Activated T-cell treated with anti-CD3 and anti-CD28 coated beads, Interleukin-2, amount 50 U/mL, for 24 hours (primary cell): Measurements from ENCODE around the gene MGST2.
"Not testable (repeated sequence)": the region's sequence is repeated elsewhere in the genome, so short reads cannot be mapped to it uniquely, and the experiment has no call there.

Source experiments
- DNase-seq: peaks from one replicate; pipeline ENCODE4 v3.0.0-alpha.2; 2020
- H3K27ac Mint-ChIP-seq: 2 replicates; pipeline ENCODE4 v1.8.0; 2020; ENCODE audit warnings: mild to moderate bottlenecking, mixed read lengths
- H3K27me3 Mint-ChIP-seq: 2 replicates; pipeline ENCODE4 v1.8.0; 2020; ENCODE audit warnings: mixed read lengths
- H3K36me3 Mint-ChIP-seq: 2 replicates; pipeline ENCODE4 v1.8.0; 2020; ENCODE audit warnings: low read depth, mixed read lengths
- H3K4me1 Mint-ChIP-seq: 2 replicates; pipeline ENCODE4 v1.8.0; 2020; ENCODE audit warnings: low read depth, mixed read lengths
- H3K4me3 Mint-ChIP-seq: 2 replicates; pipeline ENCODE4 v1.8.0; 2020; ENCODE audit warnings: mild to moderate bottlenecking, moderate library complexity, mixed read lengths
- H3K9me3 Mint-ChIP-seq: 2 replicates; pipeline ENCODE4 v1.8.0; 2020; ENCODE audit warnings: mixed read lengths

MGST2 gene

DNA sequence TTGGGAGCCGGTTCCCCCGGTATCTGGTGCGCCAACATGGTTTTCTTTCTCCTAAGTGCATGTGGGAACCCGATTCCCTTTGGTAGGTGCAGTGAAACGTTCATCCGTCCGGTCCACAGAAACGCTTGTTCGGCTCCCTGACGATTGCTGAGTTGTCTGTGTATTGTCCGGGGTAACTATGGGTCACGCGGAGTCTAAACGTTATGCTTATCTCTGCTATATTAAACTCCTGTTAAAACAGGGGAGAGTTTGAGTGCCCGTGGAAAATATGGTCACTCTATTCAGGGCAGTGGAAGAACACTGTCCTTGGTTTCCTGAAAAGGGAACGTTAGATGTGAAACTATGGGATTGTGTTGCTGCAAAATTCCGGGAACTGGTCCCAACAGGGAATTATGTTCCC is 32.4 kb upstream of the MGST2 start:
- Mint-ChIP-seq H3K9me3 (peaks cover 5% of the 10 kb centered on the region), H3K4me3 (no peak overlapping the region), H3K4me1 (no peaks in the 10 kb centered on the region), H3K27me3 (peaks cover 25% of the 10 kb centered on the region), H3K27ac (no peak overlapping the region), H3K36me3 (no peaks in the 10 kb centered on the region)
- no peak for DNase-seq

DNA sequence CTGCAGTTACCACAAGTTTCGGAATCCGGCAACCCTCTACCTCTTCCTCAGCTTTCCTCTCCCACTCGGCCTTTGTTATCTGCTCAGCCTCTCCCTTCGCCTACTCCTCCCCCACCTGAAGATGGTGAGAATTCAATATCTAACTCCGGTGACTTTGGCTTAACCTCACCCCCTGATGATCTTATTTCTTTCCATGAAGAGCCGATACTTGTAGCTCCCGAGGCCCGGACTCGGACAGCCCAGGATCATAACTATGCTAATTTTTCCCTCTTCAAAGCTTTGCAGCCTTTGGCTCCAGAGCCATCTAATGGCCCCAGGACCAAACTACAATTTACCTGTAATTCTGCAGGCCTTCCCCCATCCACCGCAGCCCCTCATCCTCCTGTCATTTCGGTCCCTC is 32.0 kb upstream of the MGST2 start:
- peaks cover 25% of the 10 kb centered on the region for H3K27me3 Mint-ChIP-seq
- H3K36me3 Mint-ChIP-seq: no peaks in the 10 kb centered on the region
- no peak overlapping the region for H3K27ac Mint-ChIP-seq
- H3K4me1 Mint-ChIP-seq: no peaks in the 10 kb centered on the region
- H3K9me3 Mint-ChIP-seq: peaks cover 8% of the 10 kb centered on the region
- DNase-seq: no peak
- no peak overlapping the region for H3K4me3 Mint-ChIP-seq

DNA sequence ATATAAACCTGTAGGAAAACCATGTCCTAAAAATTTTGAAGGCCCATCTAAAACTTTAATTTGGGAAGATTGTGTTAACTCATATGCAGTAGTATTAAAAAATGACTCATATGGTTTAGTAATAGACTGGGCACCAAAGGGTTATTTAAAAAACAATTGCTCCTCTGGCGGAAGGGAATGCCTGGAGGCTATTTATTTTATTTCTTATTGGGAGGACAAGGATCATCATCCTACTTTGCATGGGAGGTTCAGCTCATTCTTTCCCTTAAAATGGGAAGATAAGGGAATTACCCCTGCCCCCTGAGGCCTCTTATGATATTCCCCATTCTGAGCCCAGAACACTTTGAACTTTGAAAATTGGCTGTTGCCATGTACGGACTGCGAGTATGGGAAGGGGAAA is 29.7 kb upstream of the MGST2 start:
- peaks cover 15% of the 10 kb centered on the region for H3K9me3 Mint-ChIP-seq
- DNase-seq: no peak
- H3K27me3 Mint-ChIP-seq: peaks cover 21% of the 10 kb centered on the region
- no peak overlapping the region for H3K4me3 Mint-ChIP-seq
- no peak overlapping the region for H3K27ac Mint-ChIP-seq
- no peaks in the 10 kb centered on the region for H3K4me1 Mint-ChIP-seq
- no peaks in the 10 kb centered on the region for H3K36me3 Mint-ChIP-seq

DNA sequence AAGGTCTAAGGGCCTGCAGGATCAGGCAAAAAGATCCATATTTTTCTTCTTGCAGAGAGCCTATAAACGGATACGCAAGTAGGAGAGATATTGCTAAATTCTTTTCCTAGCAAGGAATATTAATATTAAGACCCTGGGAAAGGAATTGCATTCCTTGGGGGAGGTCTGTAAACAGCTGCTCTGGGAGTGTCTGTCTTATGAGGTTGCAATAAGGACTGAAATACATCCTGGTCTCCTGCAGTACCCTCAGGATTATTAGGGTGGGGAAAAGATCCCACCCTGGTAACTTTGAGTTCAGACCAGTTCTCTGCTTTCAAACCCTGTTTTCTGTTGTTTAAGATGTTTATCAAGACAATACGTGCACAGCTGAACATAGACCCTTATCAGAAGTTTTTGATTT is 27.3 kb upstream of the MGST2 start:
- not testable (repeated sequence) for H3K4me3 Mint-ChIP-seq, H3K27ac Mint-ChIP-seq, H3K4me1 Mint-ChIP-seq, H3K36me3 Mint-ChIP-seq, DNase-seq
- Mint-ChIP-seq H3K27me3 (peaks cover 19% of the 10 kb centered on the region), H3K9me3 (peaks cover 15% of the 10 kb centered on the region)

DNA sequence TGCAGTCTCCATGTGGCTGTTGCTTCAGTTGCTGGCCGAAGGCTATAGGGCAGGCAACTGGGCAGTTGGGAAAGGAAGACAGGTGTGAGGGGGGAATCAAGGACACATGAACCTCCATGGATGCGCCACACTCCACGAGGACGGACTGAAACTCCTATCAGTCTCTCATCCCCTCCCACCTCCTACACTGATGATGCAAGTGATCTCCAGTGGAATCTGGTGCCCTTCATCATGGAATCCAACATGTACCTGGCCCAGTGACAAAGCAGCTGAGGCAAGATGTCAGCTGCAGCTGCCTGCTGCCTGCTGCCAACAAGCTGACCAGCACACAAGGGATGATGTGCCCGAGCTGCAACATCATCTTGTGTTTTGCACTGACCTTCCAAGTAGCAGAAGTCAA is 26.0 kb upstream of the MGST2 start:
- no peak for DNase-seq
- Mint-ChIP-seq H3K27ac (no peak overlapping the region), H3K9me3 (peaks cover 15% of the 10 kb centered on the region), H3K27me3 (peaks cover 8% of the 10 kb centered on the region), H3K4me3 (no peak overlapping the region), H3K4me1 (no peaks in the 10 kb centered on the region), H3K36me3 (no peaks in the 10 kb centered on the region)

DNA sequence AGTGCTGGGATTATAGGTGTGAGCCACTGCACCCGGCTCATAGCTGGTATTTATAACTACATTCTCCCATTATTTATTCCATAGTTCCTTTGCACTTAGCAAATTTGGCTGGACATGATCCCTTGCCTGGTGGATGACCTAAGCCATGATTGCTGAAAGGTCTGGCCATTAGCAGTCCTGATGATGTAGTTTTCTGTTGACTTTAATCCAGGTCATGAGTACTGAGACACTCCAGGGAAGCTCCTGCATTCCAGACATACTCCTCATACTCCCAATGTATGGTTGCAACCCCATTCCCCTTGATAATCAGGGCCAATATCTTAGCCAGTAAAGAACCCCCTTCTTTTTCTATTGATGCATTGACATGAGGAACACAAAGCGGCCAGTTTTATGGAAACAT is 24.4 kb upstream of the MGST2 start:
- H3K27ac Mint-ChIP-seq: no peak overlapping the region
- H3K36me3 Mint-ChIP-seq: no peaks in the 10 kb centered on the region
- no peaks in the 10 kb centered on the region for H3K4me1 Mint-ChIP-seq
- no peaks in the 10 kb centered on the region for H3K27me3 Mint-ChIP-seq
- DNase-seq: no peak
- peaks cover 15% of the 10 kb centered on the region for H3K9me3 Mint-ChIP-seq
- H3K4me3 Mint-ChIP-seq: no peak overlapping the region

DNA sequence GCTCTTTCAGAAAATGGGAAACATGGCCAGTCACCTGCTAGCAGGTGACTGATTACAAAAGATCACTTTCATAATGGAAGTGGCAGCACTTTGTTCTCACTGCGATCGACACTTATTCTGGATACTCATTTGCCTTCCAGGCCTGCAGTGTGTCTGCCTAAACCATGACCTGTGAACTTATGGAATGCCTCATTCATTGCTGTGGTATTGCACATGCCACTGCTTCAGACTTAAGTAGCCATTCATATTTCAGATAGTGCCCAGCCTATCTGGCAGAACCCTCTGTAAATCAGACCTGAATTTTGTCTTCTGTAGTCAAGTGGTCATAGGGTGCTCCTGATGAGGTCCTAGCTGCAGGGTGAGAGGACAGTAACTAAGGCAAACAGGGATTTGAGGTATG is 23.3 kb upstream of the MGST2 start:
- Mint-ChIP-seq H3K27me3 (no peaks in the 10 kb centered on the region), H3K4me1 (no peaks in the 10 kb centered on the region), H3K27ac (no peak overlapping the region), H3K4me3 (no peak overlapping the region), H3K9me3 (peaks cover 14% of the 10 kb centered on the region), H3K36me3 (no peaks in the 10 kb centered on the region)
- DNase-seq: no peak

DNA sequence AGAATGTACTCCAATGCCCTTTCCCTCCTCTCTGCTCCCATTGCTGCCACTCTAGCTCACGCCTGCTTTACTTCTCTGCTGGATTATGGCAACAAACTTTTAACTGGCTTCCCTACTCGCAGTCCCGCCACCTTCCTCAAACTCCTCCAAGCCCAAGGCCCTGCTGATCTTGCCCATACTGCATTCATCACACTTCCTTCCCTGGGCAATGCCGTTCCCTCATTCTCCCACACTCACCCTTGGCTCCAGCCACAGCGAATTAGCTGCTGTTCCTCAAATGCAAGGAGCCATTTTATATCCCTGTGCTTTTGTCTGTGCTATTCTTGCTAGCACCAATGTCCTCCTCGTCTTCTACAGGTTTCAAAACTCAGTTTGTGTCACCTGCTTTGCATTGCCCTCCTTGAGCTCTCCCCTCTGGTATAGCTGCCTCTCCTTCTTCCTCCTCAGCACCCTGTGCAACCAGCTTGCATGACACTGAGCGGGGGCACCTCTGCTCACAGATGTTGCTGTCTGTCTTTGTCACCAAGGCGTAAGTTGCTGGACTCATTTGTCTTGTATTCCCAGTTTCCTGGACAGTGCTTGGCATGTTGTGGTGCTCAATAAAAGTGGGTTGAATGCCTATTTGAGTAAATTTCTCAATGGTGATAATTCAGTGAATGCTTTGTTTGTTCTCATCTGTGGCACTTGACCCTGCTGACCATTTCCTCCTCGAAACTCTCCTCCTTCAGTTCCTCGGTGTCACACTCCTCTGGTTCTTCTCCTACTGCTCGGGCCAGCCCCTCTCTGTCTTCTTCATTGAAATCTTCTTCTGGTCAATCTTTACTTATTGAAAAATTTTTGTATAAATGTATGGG is 22.4 kb upstream of the MGST2 start:
- no peaks in the 10 kb centered on the region for H3K27me3 Mint-ChIP-seq
- no peak overlapping the region for H3K4me3 Mint-ChIP-seq
- no peak for DNase-seq
- no peaks in the 10 kb centered on the region for H3K36me3 Mint-ChIP-seq
- H3K4me1 Mint-ChIP-seq: no peaks in the 10 kb centered on the region
- peaks cover 10% of the 10 kb centered on the region for H3K9me3 Mint-ChIP-seq
- H3K27ac Mint-ChIP-seq: no peak overlapping the region

DNA sequence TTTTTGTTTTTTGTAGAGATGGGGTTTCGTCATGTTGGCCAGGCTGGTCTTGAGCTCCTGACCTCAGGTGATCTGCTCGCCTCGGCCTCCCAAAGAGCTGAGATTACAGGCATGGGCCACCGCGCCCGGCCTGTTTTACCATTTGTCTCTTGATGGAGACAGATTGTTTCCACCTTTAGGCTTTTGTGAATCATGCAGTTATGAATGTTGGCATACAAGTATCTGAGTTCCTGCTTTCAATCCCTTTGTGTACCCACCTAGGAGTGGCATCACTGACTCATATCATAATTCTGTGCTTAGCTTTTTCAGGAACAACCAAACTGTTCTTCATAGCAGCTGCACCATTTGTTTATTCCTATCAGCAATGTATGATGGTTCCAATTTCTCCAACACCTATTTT is 20.2 kb upstream of the MGST2 start:
- Mint-ChIP-seq H3K36me3 (no peaks in the 10 kb centered on the region), H3K4me3 (no peak overlapping the region), H3K4me1 (no peaks in the 10 kb centered on the region), H3K27ac (no peak overlapping the region), H3K9me3 (no peaks in the 10 kb centered on the region), H3K27me3 (no peaks in the 10 kb centered on the region)
- DNase-seq: no peak

DNA sequence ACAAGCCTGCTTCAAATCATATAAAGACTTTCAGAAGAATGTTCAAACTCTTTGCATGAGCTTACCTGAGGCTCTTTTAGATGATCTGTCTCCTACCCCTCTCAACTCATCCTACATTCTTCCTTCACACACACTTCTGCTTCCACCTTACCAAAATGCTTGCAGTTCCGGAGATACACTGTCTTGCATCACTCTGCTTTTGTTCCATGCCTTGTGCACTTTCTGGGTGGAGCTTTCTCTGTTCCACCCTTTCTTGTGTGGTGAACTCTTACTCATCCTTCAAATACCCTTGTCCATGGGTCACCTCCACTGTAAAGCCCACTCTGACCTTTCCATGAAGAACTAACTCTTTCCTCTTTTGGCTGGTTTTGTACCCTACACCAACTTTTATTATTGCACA is 18.4 kb upstream of the MGST2 start:
- DNase-seq: no peak
- Mint-ChIP-seq H3K9me3 (no peaks in the 10 kb centered on the region), H3K36me3 (no peaks in the 10 kb centered on the region), H3K4me3 (no peak overlapping the region), H3K27ac (no peak overlapping the region), H3K27me3 (peaks cover 3% of the 10 kb centered on the region), H3K4me1 (peaks cover 4% of the 10 kb centered on the region)

DNA sequence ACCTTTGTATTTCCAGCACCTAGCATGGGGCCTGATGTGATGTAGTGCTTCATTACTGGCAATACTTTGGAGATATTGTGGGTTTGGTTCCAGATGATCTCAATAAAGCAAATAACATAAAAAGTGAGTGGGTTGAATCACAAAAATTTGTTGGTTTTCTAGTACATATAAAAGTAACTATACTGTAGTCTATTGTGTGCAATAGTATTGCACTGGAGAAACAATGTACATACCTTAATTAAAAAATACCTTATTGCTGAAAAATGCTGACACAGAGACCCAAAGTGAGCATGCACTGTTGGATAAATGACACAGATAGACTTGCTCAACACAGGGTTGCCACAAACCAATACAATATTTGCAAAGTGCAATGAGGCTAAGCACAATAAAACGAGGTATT is 17.7 kb upstream of the MGST2 start:
- Mint-ChIP-seq H3K4me3 (no peak overlapping the region), H3K27me3 (peaks cover 3% of the 10 kb centered on the region), H3K27ac (no peak overlapping the region), H3K36me3 (no peaks in the 10 kb centered on the region), H3K4me1 (peaks cover 4% of the 10 kb centered on the region), H3K9me3 (no peaks in the 10 kb centered on the region)
- DNase-seq: no peak

DNA sequence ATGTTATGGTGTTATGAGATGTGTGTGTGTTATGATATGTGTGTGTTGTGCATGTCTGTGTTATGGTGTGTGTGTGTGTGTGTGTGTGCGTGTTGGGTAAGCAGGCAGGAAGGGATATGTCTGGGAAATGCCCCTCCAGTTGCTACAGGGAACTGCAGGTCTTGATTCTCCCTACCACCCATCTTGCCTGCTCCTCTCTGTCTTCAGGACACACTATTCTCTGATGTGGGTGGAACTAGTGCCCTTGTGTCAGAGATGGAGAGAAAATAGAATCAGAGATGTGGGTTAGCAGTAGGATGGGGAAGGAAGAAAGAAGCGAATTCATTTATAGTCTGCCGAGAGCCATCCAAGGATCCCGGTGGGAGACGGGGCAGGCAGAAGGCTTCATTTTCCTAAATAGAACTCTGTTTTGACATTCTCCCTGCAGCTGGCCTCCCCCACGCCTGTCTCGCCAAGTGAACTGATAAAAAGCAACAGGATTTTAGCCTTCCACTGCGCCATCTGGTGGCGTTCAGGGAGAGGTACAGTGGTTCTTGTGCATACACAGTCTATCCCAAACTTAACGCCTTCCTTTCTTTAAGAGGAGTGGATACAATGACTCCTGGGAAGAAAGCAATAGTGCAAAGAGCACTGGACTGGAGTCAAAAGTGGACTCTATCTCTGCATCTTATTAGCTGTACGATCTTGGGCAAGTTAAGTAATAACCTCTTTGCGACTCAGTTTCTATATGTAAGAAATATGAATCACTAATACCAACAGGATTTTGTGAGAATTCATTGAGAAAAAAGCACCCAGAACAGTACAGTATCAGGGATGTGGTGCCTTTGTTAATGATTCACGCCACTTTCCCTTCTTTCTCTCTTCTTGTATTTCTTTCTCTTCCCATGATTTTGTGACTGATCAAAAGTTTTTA is 14.1 kb upstream of the MGST2 start:
- Mint-ChIP-seq H3K27ac (no peak overlapping the region), H3K4me3 (no peak overlapping the region), H3K36me3 (no peaks in the 10 kb centered on the region), H3K9me3 (no peaks in the 10 kb centered on the region), H3K4me1 (peaks cover 4% of the 10 kb centered on the region), H3K27me3 (peaks cover 3% of the 10 kb centered on the region)
- peak; percentile 73 for DNase-seq

DNA sequence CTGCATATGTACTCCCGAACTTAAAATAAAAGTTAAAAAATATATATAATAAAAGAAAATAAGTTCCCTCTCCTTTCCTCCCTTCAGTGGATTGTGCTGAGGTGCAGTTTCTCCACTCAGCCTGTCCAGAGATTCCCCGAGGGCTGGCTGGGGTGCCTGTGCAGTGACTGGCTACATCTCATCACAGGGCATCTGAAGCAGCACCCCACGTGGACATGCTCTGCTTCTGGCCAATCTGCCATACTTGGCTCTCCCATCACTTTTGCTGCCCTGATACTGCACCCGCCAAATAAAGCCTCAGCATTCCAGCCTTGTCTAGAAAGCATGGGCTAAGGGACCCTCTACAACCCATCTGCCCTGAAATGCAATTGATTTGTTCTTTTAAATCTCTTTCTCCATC is 11.1 kb upstream of the MGST2 start:
- Mint-ChIP-seq H3K36me3 (no peaks in the 10 kb centered on the region), H3K4me1 (peaks cover 30% of the 10 kb centered on the region), H3K27me3 (peaks cover 3% of the 10 kb centered on the region), H3K27ac (no peak overlapping the region), H3K4me3 (no peak overlapping the region), H3K9me3 (no peaks in the 10 kb centered on the region)
- no peak for DNase-seq

DNA sequence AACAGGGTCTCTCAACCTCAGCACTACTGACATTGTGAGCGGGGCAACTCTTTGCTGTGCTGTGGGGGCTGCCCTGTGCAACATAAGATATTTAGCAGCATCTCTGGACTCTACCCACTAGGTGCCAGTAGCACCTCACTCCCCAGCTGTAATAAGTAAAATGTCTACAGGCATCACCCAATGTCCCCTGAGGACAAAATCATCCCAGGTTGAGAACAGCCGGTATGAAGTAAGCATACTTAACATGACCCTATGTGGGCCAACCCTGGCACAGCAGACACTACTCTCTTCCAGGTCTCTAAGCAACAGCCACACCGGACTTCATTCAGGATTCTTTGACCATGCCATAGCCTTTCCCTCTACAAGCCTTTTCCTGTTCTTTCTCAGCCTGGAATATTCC is 10.5 kb upstream of the MGST2 start:
- Mint-ChIP-seq H3K9me3 (no peaks in the 10 kb centered on the region), H3K27me3 (peaks cover 3% of the 10 kb centered on the region), H3K4me1 (peaks cover 30% of the 10 kb centered on the region), H3K36me3 (no peaks in the 10 kb centered on the region), H3K4me3 (no peak overlapping the region), H3K27ac (no peak overlapping the region)
- no peak for DNase-seq
